Measurements from ENCODE around the gene FMN1. TPM values are rescaled to one million over a fixed set of nuclear protein-coding genes. Genes with fewer than 3 reads are reported as not detected.

FMN1 gene
- total RNA-seq, 4 donors from 2014 or later: 4.3 to 10.1 (median 8.8) TPM

DNA sequence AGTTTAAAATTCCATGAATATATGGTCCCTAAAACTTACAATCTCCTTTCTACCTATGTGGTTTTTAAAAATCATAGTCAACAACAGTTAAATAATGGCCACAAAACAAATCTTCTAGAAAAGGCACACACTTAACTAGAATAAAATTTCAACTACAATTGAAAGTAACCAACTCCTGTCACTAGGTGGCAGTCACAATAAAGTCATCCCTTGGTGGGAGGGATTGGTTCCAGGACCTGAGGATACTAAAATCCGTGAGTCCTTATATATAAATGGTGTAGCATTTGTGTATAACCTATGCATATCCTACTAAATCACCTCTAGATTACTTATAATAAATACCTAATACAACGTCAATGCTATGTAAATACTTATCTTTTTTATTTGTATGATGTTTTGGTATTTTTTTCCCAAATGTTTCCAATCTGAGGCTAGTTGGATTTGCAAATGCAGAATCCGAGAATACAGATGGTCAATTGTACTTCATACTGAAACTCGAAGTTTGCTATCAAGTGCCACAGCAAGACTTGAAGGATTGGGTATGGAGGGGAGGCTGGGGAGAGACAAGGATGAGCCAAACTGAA lies 172.6 kb downstream of the FMN1 start:
- WGBS, 2 donors: 10 to 16% methylated on average over 4 of the region's 4 CpGs

DNA sequence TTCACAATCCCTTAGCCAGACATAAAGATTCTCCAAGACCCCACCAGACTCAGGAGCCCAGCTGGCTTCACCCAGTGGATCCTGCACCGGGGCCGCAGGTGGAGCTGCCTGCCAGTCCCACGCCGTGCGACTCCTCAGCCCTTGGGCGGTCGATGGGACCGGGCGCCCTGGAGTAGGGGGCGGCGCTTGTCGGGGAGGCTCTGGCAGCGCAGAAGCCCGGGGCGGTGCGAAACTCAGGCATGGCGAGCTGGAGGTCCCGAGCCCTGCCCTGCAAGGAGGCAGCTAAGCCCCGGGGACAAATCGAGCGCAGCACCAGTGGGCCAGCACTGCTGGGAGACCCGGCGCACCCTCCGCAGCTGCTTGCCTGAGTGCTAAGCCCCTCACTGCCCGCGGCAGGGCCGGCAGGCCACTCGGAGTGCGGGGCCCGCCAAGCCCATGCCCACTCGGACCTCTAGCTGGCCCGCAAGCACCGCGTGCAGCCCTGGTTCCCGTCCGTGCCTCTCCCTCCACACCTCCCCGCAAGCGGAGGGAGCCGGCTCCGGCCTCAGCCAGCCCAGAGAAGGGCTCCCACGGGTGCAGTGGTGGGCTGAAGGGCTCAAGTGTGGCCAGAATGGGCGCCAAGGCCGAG lies 175.0 kb downstream of the FMN1 start:
- no peak for DNase-seq
- TF ChIP-seq POLR2A (IDR thresholded peaks at IDR 0.05): no peak
- TF ChIP-seq, protein P1, sequence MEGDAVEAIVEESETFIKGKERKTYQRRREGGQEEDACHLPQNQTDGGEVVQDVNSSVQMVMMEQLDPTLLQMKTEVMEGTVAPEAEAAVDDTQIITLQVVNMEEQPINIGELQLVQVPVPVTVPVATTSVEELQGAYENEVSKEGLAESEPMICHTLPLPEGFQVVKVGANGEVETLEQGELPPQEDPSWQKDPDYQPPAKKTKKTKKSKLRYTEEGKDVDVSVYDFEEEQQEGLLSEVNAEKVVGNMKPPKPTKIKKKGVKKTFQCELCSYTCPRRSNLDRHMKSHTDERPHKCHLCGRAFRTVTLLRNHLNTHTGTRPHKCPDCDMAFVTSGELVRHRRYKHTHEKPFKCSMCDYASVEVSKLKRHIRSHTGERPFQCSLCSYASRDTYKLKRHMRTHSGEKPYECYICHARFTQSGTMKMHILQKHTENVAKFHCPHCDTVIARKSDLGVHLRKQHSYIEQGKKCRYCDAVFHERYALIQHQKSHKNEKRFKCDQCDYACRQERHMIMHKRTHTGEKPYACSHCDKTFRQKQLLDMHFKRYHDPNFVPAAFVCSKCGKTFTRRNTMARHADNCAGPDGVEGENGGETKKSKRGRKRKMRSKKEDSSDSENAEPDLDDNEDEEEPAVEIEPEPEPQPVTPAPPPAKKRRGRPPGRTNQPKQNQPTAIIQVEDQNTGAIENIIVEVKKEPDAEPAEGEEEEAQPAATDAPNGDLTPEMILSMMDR (IDR thresholded peaks at IDR 0.05): no peak
- WGBS, 2 donors: 86% methylated on average over 4 of the region's 43 CpGs; no CpG with 5 or more reads in 1 of the 2 donors

More for the DNA sequence above, 172.6 kb downstream of the FMN1 start:
- Histone ChIP-seq H3K4me3 (no peak overlapping the region), H3K9me3 (no peaks in the 10 kb centered on the region), H3K27me3 (no peaks in the 10 kb centered on the region), H3K4me1 (peaks cover 8 to 22% (median 11%) of the 10 kb centered on the region in 3 donors), H3K36me3 (no peaks in the 10 kb centered on the region), H3K27ac (peak overlapping the region in 3 of 4 donors; percentile 51 to 65 (median 64))
- DNase-seq: no peak
- TF ChIP-seq, protein P1 (IDR thresholded peaks at IDR 0.05): peak; percentile 17 to 67 (median 54)
- no peak for TF ChIP-seq POLR2A (IDR thresholded peaks at IDR 0.05)
- intact Hi-C loops (cut with DNase I): loop anchor here (5.0 kb wide), 1 partner anchor 50 kb away; no protein-coding TSS in a partner anchor

DNA sequence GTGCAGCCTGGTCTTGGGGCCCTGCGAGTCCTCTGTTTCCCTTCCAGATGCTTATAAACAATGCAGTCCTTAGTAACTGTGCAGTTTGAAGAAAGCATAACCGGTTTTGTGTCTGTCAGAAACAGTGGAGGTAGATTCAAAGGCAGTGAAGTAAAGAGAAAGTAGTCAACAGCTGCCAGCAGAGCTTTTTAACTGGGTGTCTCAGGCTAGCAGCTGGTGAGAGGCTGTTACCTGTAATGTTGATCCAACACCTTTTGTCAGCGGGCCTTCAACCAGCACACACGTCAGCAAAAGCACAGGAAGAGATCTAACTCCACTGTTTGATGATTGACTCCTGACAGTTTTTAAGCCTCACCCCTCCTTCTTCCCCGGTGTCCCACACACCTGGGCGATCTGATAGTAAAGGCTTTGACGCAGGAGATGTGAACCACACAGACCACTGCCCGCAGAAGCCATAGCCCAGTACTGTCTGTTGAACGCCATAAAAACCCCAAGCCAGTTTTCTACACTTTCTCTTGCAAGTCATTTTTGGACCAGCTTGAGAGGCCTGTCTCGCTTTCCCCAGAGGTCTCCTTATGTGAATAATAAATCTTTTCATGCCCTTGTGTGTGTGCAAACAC lies 178.0 kb downstream of the FMN1 start:
- no peak for TF ChIP-seq POLR2A (IDR thresholded peaks at IDR 0.05)
- TF ChIP-seq, protein P1 (IDR thresholded peaks at IDR 0.05): no peak
- H3K27ac ChIP-seq: peak overlapping the region in 3 of 4 donors; percentile 8 to 65 (median 27)
- H3K9me3 ChIP-seq: no peaks in the 10 kb centered on the region
- H3K36me3 ChIP-seq: no peaks in the 10 kb centered on the region
- H3K27me3 ChIP-seq: no peaks in the 10 kb centered on the region
- DNase-seq: no peak
- peaks cover 0 to 26% (median 3%) of the 10 kb centered on the region in 3 donors for H3K4me1 ChIP-seq
- intact Hi-C loops (cut with DNase I): no loop called here
- 50 to 69% methylated on average over 10 of the region's 10 CpGs for WGBS, 2 donors
- no peak overlapping the region for H3K4me3 ChIP-seq

More for the DNA sequence above, 175.0 kb downstream of the FMN1 start:
- Histone ChIP-seq H3K4me3 (no peak overlapping the region), H3K27ac (no peak overlapping the region), H3K9me3 (no peaks in the 10 kb centered on the region), H3K27me3 (no peaks in the 10 kb centered on the region), H3K36me3 (no peaks in the 10 kb centered on the region), H3K4me1 (peaks cover 8 to 26% (median 11%) of the 10 kb centered on the region in 3 donors)
- intact Hi-C loops (cut with DNase I): no loop called here

DNA sequence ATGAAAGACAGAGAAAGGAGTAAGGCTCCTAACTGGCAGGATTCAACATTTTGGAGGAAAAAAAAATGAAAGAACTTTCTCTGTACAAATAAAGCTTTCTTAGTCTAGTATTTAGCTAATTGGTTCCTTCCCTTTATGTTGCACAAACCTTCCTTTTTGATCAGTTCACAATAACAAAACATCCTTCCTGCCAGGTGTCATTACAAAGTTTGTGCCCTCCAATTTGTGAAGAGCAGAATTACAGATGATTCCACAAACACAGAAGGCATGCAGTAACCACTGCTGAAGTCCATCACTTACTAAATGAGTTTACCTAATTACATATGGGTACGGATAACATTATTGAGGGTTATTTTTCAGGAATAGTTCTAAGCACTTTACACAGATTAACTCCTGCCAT lies 179.9 kb downstream of the FMN1 start:
- 63 to 65% methylated on average over 1 of the region's 1 CpG for WGBS, 2 donors
- intact Hi-C loops (cut with DNase I): no loop called here

More for the DNA sequence above, 179.9 kb downstream of the FMN1 start:
- no peak overlapping the region for H3K27ac ChIP-seq
- no peak overlapping the region for H3K4me3 ChIP-seq
- H3K4me1 ChIP-seq: peaks cover 0 to 26% (median 3%) of the 10 kb centered on the region in 3 donors
- no peaks in the 10 kb centered on the region for H3K9me3 ChIP-seq
- TF ChIP-seq, protein P1 (IDR thresholded peaks at IDR 0.05): no peak
- TF ChIP-seq POLR2A (IDR thresholded peaks at IDR 0.05): no peak
- DNase-seq: no peak
- H3K36me3 ChIP-seq: no peaks in the 10 kb centered on the region
- no peaks in the 10 kb centered on the region for H3K27me3 ChIP-seq

All from esophagus squamous epithelium (tissue), 5 donors.